Mesenteric fat pad (tissue), 1 donor: ENCODE measurements around the gene RPS19BP1. TPM values are rescaled to one million over a fixed set of nuclear protein-coding genes. Genes with fewer than 3 reads are reported as not detected.

Experiments
- DNase-seq: peaks from one replicate; pipeline ENCODE4 v3.0.0-alpha.2; 2020; ENCODE audit warnings: low spot score
- total RNA-seq: library from RNA; stranded (reverse); fragmentation: NEBNext Ultra II Directional; extraction: Animal tissue kit (Norgen Biotek cat#: 25700); gene quantifications from one replicate; pipeline ENCODE4 v1.2.1, GENCODE V29; 2021
- donor health status: DM: yes; HTN: yes; CAD: no.

RPS19BP1 gene
- total RNA-seq, 1 donor from 2014 or later: 77.9 TPM

DNA sequence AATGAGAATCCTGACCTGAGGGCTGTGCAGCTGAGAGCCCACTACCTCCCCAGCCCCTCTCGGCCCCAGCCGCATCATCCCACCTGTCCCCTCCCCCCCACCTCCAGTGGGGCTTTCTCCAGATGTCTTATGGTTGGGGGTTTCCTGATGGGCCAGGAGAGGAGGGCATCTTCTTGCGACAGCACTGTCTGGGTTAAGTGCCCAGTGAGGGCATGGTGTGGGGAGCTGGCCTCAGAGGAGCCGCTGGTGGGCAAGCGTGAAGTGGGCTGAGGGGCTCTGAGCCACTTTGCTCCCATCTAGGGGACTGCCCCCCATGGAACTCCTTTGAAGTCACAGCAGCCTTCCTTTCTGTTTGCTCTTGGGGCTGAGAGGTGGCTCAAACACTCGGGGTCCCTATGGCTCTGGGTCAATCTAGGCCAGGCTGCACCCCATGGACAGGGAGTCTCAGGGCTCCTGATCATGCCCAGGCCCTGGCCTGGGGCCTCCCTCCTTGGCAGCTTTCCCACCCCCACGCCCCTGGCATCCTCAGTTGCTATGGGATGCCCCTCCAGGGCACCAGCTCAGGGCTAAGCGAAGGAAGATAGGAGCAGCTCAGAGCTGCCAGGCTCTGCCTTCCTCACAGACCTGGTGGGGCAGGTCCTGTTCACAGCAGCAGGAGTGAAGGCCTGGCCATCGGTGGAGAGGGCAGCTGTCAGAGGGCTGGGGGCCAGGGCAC, 41.4 kb downstream of the RPS19BP1 start:
- DNase-seq: no peak

- no peak for DNase-seq
Measured at GRCh38 chr22:39490135-39490798, 42.3 kb downstream of the RPS19BP1 start.

GRCh38 chr22:39489094-39490068, 43.2 kb downstream of the RPS19BP1 start:
- no peak for DNase-seq

DNA sequence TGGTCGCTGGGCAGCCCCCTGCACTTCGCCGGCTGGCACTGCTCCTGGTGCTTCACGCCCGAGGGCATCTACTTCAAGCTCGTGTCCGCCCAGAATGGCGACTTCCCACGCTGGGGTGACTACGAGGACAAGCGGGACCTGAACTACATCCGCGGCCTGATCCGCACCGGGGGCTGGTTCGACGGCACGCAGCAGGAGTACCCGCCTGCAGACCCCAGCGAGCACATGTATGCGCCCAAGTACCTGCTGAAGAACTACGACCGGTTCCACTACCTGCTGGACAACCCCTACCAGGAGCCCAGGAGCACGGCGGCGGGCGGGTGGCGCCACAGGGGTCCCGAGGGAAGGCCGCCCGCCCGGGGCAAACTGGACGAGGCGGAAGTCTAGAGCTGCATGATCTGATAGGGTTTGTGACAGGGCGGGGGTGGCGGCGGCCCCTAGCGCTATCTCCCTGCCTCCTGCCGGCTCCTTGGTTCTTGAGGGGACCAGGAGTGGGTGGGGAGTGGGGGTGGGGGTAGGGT, 43.9 kb downstream of the RPS19BP1 start:
- DNase-seq: no peak

GRCh38 chr22:39487826-39488520, 44.6 kb downstream of the RPS19BP1 start:
- DNase-seq: no peak

DNA sequence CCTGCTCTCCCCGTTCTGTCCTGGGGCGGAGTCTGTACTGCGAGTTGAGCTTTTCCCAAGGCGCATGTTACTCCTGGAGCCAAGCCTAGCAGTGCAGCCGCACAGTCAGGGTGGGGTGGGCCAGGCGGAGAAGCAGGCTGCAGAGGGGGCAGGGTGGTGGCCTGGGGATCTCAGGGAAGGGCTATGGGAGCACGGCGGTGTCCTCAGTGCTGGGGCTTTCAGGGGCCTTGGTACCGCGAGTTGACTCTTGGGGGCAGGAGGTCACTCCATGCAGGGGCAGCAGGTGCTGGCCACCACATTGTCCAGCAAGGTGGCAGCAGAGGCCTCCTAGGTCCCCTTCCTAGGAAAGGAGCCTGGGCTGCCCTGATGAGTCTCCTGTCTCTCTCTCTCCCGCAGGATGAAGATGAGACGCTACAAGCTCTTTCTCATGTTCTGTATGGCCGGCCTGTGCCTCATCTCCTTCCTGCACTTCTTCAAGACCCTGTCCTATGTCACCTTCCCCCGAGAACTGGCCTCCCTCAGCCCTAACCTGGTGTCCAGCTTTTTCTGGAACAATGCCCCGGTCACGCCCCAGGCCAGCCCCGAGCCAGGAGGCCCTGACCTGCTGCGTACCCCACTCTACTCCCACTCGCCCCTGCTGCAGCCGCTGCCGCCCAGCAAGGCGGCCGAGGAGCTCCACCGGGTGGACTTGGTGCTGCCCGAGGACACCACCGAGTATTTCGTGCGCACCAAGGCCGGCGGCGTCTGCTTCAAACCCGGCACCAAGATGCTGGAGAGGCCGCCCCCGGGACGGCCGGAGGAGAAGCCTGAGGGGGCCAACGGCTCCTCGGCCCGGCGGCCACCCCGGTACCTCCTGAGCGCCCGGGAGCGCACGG, 45.4 kb downstream of the RPS19BP1 start:
- DNase-seq: no peak

DNA sequence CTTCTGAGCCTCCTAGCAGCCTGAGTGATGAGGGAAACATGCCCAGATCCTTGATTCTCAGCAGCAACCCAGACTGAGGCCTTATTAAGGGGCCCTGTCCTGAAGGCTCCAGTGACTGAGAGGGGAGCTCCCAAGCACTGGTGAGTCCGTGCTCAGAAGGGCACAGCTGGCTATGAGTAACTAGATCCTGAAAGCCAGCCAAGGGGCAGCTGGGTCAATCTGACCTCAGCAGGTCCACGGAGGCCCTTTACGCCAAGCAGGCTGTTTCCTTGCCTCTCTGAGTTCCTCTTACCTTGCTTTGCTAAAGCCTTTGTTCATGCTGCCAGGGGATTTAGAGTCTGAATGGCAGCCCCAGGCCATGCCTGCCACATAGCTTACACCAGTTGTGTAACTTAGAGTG, 49.8 kb downstream of the RPS19BP1 start:
- DNase-seq: no peak

- DNase-seq: no peak
Measured at GRCh38 chr22:39481595-39481994, 51.0 kb downstream of the RPS19BP1 start.

- DNase-seq: no peak
Measured at GRCh38 chr22:39481054-39481453, 51.5 kb downstream of the RPS19BP1 start.

DNA sequence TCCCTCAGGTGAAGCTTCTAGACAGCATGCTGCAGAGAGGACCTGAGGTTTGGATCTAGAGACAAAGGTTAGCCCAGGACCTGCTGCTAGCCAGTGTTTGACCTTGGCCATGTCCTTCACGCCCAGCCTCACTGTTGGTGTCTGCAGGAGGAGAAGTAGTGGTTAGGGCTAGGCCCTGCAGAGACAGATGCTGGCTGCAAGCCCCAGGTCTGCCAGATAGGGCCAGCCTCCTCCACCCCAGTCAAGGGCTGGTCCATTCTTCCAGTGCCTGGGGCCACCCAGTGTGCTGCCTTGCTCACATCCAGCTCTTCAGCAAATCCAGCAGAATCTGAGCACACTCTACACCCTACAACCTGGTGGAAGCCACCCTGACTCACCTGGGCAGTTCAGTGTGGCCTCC, 52.0 kb downstream of the RPS19BP1 start:
- no peak for DNase-seq

DNA sequence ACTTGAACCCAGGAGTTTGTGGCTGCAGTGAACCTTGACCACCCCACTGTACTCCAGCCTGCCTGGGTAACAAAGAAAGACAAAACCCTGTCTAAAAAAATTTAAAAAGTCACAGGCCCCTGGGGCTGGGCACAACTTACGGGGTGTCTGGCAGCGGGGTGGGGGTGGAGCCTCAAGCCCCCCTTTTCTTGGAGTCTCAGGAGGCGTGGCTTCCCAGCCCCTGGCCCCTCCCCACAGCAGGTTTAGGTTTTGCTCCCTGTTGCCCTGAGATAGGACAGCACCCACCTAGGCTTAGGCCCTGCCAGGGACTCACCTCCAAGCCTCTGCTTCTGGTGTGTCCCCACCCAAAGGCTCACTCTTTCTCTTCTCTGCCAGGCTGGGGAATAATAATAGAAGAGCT, 53.3 kb downstream of the RPS19BP1 start:
- no peak for DNase-seq

Other genes with a start within 250 kb of the RPS19BP1 start
- 1,402 TPM for gene RPL3, start 213.1 kb downstream of the RPS19BP1 start, total RNA-seq
- gene SYNGR1, start 182.8 kb downstream of the RPS19BP1 start, total RNA-seq: 10.8 TPM
- 14.8 TPM for gene TAB1, start 133.0 kb downstream of the RPS19BP1 start, total RNA-seq
- 43.8 TPM for gene MGAT3, start 75.7 kb downstream of the RPS19BP1 start, total RNA-seq
- 42.9 TPM for gene MIEF1, start 30.5 kb downstream of the RPS19BP1 start, total RNA-seq
- 574 TPM for gene ATF4, start 12.2 kb downstream of the RPS19BP1 start, total RNA-seq
- 0.10 TPM for gene CACNA1I, start 38.0 kb upstream of the RPS19BP1 start, total RNA-seq